B cell (primary cell): Measurements from ENCODE around the gene ART5. TPM values are rescaled to one million over a fixed set of nuclear protein-coding genes. Genes with fewer than 3 reads are reported as not detected.
"Not testable (repeated sequence)": the region's sequence is repeated elsewhere in the genome, so short reads cannot be mapped to it uniquely, and the experiment has no call there.

Experiments used
- ATAC-seq: fragments of 200-7000 bp; cut with Tn5 transposase; one replicate; pipeline ENCODE4 v1.10.0; 2021; ENCODE audit warnings: low read depth, mild to moderate bottlenecking, moderate number of reproducible peaks, moderate library complexity
- CTCF ChIA-PET: fragments of 350-600 bp; sonication (Branson Sonifier 250); formaldehyde crosslinking; loops from one replicate; lab custom pipeline; 2021; ENCODE audit warnings: antibody characterized with exemption, inconsistent platforms; lab: Charles Lee
- POLR2A ChIA-PET: fragments of 350-600 bp; sonication (Branson Sonifier 250); formaldehyde crosslinking; loops from one replicate; lab custom pipeline; 2021; ENCODE audit warnings: antibody characterized with exemption; lab: Charles Lee
- DNase-seq: peaks from one replicate; pipeline ENCODE4 v3.0.0; 2013
- H2AFZ ChIP-seq: 2 replicates; pipeline ENCODE4 v1.6.1; 2012; ENCODE audit warnings: mild to moderate bottlenecking, low read depth, low read length; ENCODE audit not compliant: insufficient read depth, poor library complexity, severe bottlenecking
- H3K27ac ChIP-seq, 2 donors: 1 replicate in 1 of 2; 2 replicates in 1 of 2; pipeline ENCODE4 v1.5.1; 2012 to 2013; ENCODE audit warnings: low read length in 2 of 2, mild to moderate bottlenecking in 2 of 2, moderate library complexity in 1 of 2
- H3K27me3 ChIP-seq, 4 experiments: fragments of 200-600 bp in 1 of 4; sonication (generic) in 1 of 4; replicated peaks in 1 of 4; 1 replicate in 2 of 4; 2 replicates in 2 of 4; pipeline versions ENCODE4 v1.6.1 to v1.7.0; 2013 to 2016; ENCODE audit warnings: low read length in 3 of 4, mild to moderate bottlenecking in 2 of 4, mixed read lengths in 1 of 4, moderate library complexity in 1 of 4; ENCODE audit not compliant: insufficient read depth in 4 of 4, control insufficient read depth in 3 of 4; ENCODE audit errors: control extremely low read depth in 1 of 4
- H3K36me3 ChIP-seq, 2 experiments: replicated peaks in 1 of 2; 1 replicate in 1 of 2; 2 replicates in 1 of 2; pipeline versions ENCODE4 v1.6.1 to v1.7.1; 2013; ENCODE audit warnings: low read length in 1 of 2; ENCODE audit not compliant: insufficient read depth in 2 of 2, control insufficient read depth in 1 of 2; ENCODE audit errors: control extremely low read depth in 1 of 2, extremely low read depth in 1 of 2
- H3K4me1 ChIP-seq, 2 donors: fragments of 200-600 bp in 1 of 2; sonication (generic) in 1 of 2; 1 replicate in 1 of 2; 2 replicates in 1 of 2; pipeline versions ENCODE4 v1.5.1 to v1.6.1; 2013 to 2017; ENCODE audit warnings: low read length in 2 of 2; ENCODE audit not compliant: control insufficient read depth in 2 of 2, insufficient read depth in 2 of 2
- H3K4me2 ChIP-seq: replicated peaks from 2 replicates; pipeline ENCODE3; 2012; ENCODE audit warnings: mild to moderate bottlenecking, low read depth, low read length; ENCODE audit not compliant: poor library complexity, severe bottlenecking
- H3K4me3 ChIP-seq, 5 experiments: fragments of 200-600 bp in 1 of 5; sonication (generic) in 1 of 5; 1 replicate in 3 of 5; 2 replicates in 2 of 5; pipeline versions ENCODE4 v1.5.1 to v1.7.0; 2011 to 2016; ENCODE audit warnings: low read length in 4 of 5, mild to moderate bottlenecking in 4 of 5, low read depth in 2 of 5, control low read depth in 1 of 5, moderate library complexity in 1 of 5; ENCODE audit not compliant: insufficient read depth in 1 of 5; ENCODE audit errors: control extremely low read depth in 1 of 5, extremely low read depth in 1 of 5
- H3K79me2 ChIP-seq: fragments of 200-600 bp; sonication (generic); one replicate; pipeline ENCODE4 v1.6.0; 2016; ENCODE audit warnings: low read length; ENCODE audit not compliant: control insufficient read depth, insufficient read depth
- H3K9ac ChIP-seq: fragments of 200-600 bp; sonication (generic); 2 replicates; pipeline ENCODE4 v1.6.1; 2017; ENCODE audit warnings: mild to moderate bottlenecking, low read length, moderate library complexity
- H3K9me3 ChIP-seq, 3 donors: one replicate each; pipeline versions ENCODE4 v1.6.1 to v1.7.1; 2013; ENCODE audit warnings: low read length in 2 of 3; ENCODE audit not compliant: control insufficient read depth in 2 of 3, insufficient read depth in 1 of 3; ENCODE audit errors: control extremely low read depth in 1 of 3
- H4K20me1 ChIP-seq: 2 replicates; pipeline ENCODE4 v1.6.0; 2012; ENCODE audit warnings: mild to moderate bottlenecking, low read length; ENCODE audit not compliant: insufficient read depth, control insufficient read depth, poor library complexity, severe bottlenecking
- H3K27ac Mint-ChIP-seq: one replicate; pipeline ENCODE4 v1.8.0; 2021; ENCODE audit warnings: mixed read lengths
- H3K27me3 Mint-ChIP-seq: one replicate; pipeline ENCODE4 v1.8.0; 2021; ENCODE audit warnings: mixed read lengths
- H3K4me1 Mint-ChIP-seq: one replicate; pipeline ENCODE4 v1.8.0; 2021; ENCODE audit warnings: mixed read lengths
- H3K4me3 Mint-ChIP-seq: one replicate; pipeline ENCODE4 v1.8.0; 2021; ENCODE audit warnings: mixed read lengths
- H3K9me3 Mint-ChIP-seq: one replicate; pipeline ENCODE4 v1.8.0; 2022; ENCODE audit warnings: mixed read lengths; ENCODE audit not compliant: insufficient read depth
- CTCF ChIP-seq: fragments of 200-600 bp; IDR thresholded peaks from one replicate; pipeline ENCODE4 v1.8.0; 2022; ENCODE audit warnings: antibody characterized with exemption, mild to moderate bottlenecking
- EZH2 ChIP-seq: IDR thresholded peaks from 2 replicates; pipeline ENCODE4 v1.6.1; 2012; ENCODE audit warnings: borderline replicate concordance, low read depth, mild to moderate bottlenecking, moderate library complexity, low read length; ENCODE audit not compliant: insufficient read depth, poor library complexity, severe bottlenecking
- WGBS: methylation state at CpG from one replicate; pipeline ENCODE4 v1.1.5; 2013; ENCODE audit warnings: missing lambda C conversion rate; ENCODE audit not compliant: insufficient coverage; 5-methylcytosine and 5-hydroxymethylcytosine counted together
- intact Hi-C: fragments of 100-400 bp; cut with micrococcal nuclease; formaldehyde crosslinking; loops from one replicate; pipeline ENCODE4 v1.10.0; 2022
- polyA plus RNA-seq: library from polyadenylated mRNA; depleted of rRNA; stranded (reverse); fragments of >200 nt; gene quantifications from 2 replicates; pipeline ENCODE4 v1.2.3, GENCODE V29; 2012
- total RNA-seq, 2 donors: library from RNA; stranded (reverse); fragments of 120-200 nt in 1 of 2; gene quantifications; 1 replicate in 1 of 2; 2 replicates in 1 of 2; pipeline versions ENCODE4 v1.2.3 to v1.2.4, GENCODE V29; 2013 to 2022

The ART5 gene
- total and polyA plus RNA-seq, 2 donors (not counting 1 experiment from before 2014, with no cell fraction given) = not detected

DNA sequence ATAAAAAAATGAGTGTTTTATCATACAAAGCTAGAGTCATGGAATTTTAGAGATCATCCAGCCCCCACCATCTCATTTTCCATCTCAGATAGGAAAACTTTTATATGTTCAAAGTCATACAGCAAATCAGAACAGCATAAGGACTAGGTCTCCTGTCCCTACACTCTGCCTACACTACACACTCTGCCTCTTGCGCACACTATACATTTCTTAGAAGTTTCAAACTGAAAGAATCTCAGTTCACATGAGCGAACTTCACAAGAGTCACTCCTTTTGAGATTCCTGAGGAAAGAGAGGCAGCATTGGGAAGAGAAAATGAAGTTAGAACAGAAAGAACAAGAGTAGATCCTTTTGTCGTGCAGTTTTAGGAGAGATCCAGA is 36.5 kb downstream of the ART5 start:
- Histone ChIP-seq H3K9me3 (no peaks in the 10 kb centered on the region), H3K4me1 (no peaks in the 10 kb centered on the region), H3K27ac (no peak overlapping the region), H3K36me3 (no peaks in the 10 kb centered on the region), H3K4me3 (no peak overlapping the region), H4K20me1 (no peaks in the 10 kb centered on the region), H3K9ac (no peak overlapping the region), H3K27me3 (no peaks in the 10 kb centered on the region), H2AFZ (no peak overlapping the region), H3K79me2 (no peaks in the 10 kb centered on the region), H3K4me2 (no peak overlapping the region)
- 100% methylated on average over 2 of the region's 3 CpGs for WGBS
- no peak overlapping the region for H3K27ac Mint-ChIP-seq
- intact Hi-C loops = no loop called here
- no peak overlapping the region for H3K4me3 Mint-ChIP-seq
- H3K4me1 Mint-ChIP-seq = no peaks in the 10 kb centered on the region
- no peaks in the 10 kb centered on the region for H3K9me3 Mint-ChIP-seq
- POLR2A ChIA-PET = no interaction called here
- DNase-seq (no peak), ATAC-seq (no peak)
- TF ChIP-seq EZH2 = no peak
- TF ChIP-seq CTCF = no peak
- CTCF ChIA-PET = no interaction called here
- peaks cover 3% of the 10 kb centered on the region for H3K27me3 Mint-ChIP-seq

- no peaks in the 10 kb centered on the region for H3K9me3 Mint-ChIP-seq
- no peak for ATAC-seq
- 38% methylated on average over 1 of the region's 3 CpGs for WGBS
Observed at GRCh38 chr11:3604167-3604566, 37.6 kb downstream of the ART5 start.

GRCh38 chr11:3600201-3600600 is 41.6 kb downstream of the ART5 start:
- intact Hi-C loops, H3K4me3 Mint-ChIP-seq, H3K4me1 ChIP-seq, H3K4me1 Mint-ChIP-seq, H3K27me3 Mint-ChIP-seq, H3K9me3 Mint-ChIP-seq, ATAC-seq, H3K4me3 ChIP-seq, H3K4me2 ChIP-seq, H3K9me3 ChIP-seq, H3K79me2 ChIP-seq, H2AFZ ChIP-seq, CTCF ChIA-PET, H3K27me3 ChIP-seq, H3K27ac ChIP-seq, POLR2A ChIA-PET, H3K9ac ChIP-seq, H4K20me1 ChIP-seq, H3K36me3 ChIP-seq, DNase-seq, H3K27ac Mint-ChIP-seq: not testable (repeated sequence)
- WGBS = 94% methylated on average over 6 of the region's 10 CpGs

More at GRCh38 chr11:3604167-3604566, 37.6 kb downstream of the ART5 start:
- H3K4me3 Mint-ChIP-seq = no peak overlapping the region
- Histone ChIP-seq H3K27ac (no peak overlapping the region), H3K27me3 (no peaks in the 10 kb centered on the region), H3K9ac (no peak overlapping the region), H3K4me1 (no peaks in the 10 kb centered on the region), H4K20me1 (no peaks in the 10 kb centered on the region), H3K4me3 (no peak overlapping the region), H2AFZ (no peak overlapping the region), H3K4me2 (no peak overlapping the region), H3K79me2 (no peaks in the 10 kb centered on the region), H3K36me3 (no peaks in the 10 kb centered on the region), H3K9me3 (no peaks in the 10 kb centered on the region)
- no peak for DNase-seq
- no peak for TF ChIP-seq EZH2
- no peak for TF ChIP-seq CTCF
- intact Hi-C loops = no loop called here
- no peaks in the 10 kb centered on the region for H3K4me1 Mint-ChIP-seq
- H3K27me3 Mint-ChIP-seq = peaks cover 3% of the 10 kb centered on the region
- ChIA-PET CTCF (no interaction called here), POLR2A (no interaction called here)
- H3K27ac Mint-ChIP-seq = no peak overlapping the region
